ENCODE data around the gene CCDC92. TPM values are rescaled to one million over a fixed set of nuclear protein-coding genes. Genes with fewer than 3 reads are reported as not detected.

Gene CCDC92
- total RNA-seq, 5 donors from 2014 or later (not counting 1 experiment from before 2014, with no cell fraction given) = 22.1 to 44.9 (median 38.7) TPM

- CTCF ChIA-PET = no interaction called here
- peaks cover 0 to 11% of the 10 kb centered on the region in 2 experiments for H3K4me1 ChIP-seq (ENCODE audit: control insufficient read depth in 1 of 2, extremely low read depth in 1 of 2, insufficient read depth in 2 of 2, low read length in 2 of 2)
- Mint-ChIP-seq H3K36me3 (no peaks in the 10 kb centered on the region), H3K4me1 (peaks cover 6 to 10% (median 8%) of the 10 kb centered on the region in 3 donors), H3K27me3 (peaks cover 0 to 2% of the 10 kb centered on the region in 2 donors), H3K9me3 (no peaks in the 10 kb centered on the region), H3K4me3 (no peak overlapping the region), H3K27ac (no peak overlapping the region)
- no peaks in the 10 kb centered on the region for H3K9me3 ChIP-seq
- no peaks in the 10 kb centered on the region for H3K36me3 ChIP-seq (ENCODE audit: control insufficient read depth in 2 of 2, extremely low read depth in 1 of 2, insufficient read depth in 1 of 2, low read length in 1 of 2)
- peaks cover 0 to 27% of the 10 kb centered on the region in 2 experiments for H3K27me3 ChIP-seq (replicated peaks in 1 of 2; ENCODE audit: control insufficient read depth in 2 of 2, extremely low read depth in 1 of 2, insufficient read depth in 2 of 2, low read length in 1 of 2)
- no peak overlapping the region for H3K4me3 ChIP-seq (ENCODE audit: control insufficient read depth in 1 of 2, extremely low read depth in 1 of 2, low read length in 1 of 2)
- DNase-seq (no peak), ATAC-seq (replicated peaks in 1 of 4) (no peak)
- H3K27ac ChIP-seq (ENCODE audit: low read length) = no peak overlapping the region
- no CpG with 5 or more reads among the region's 2 CpGs for WGBS (ENCODE audit: insufficient coverage)
- POLR2A ChIA-PET = interaction anchor here in 1 of 2 donors (0.6 kb wide), 1 partner anchor 472 kb away, joined by 4 read pairs; no protein-coding TSS in a partner anchor
Measured at GRCh38 chr12:123923038-123923437, 49.6 kb downstream of the CCDC92 start.

- Mint-ChIP-seq H3K9me3 (no peaks in the 10 kb centered on the region), H3K27ac (no peak overlapping the region), H3K27me3 (peaks cover 0 to 2% of the 10 kb centered on the region in 2 donors), H3K4me1 (peaks cover 10 to 15% (median 14%) of the 10 kb centered on the region in 3 donors), H3K36me3 (no peaks in the 10 kb centered on the region), H3K4me3 (no peak overlapping the region)
- Histone ChIP-seq H3K27me3 (replicated peaks in 1 of 2; ENCODE audit: control insufficient read depth in 2 of 2, extremely low read depth in 1 of 2, insufficient read depth in 2 of 2, low read length in 1 of 2) (peaks cover 0 to 16% of the 10 kb centered on the region in 2 experiments), H3K9me3 (no peaks in the 10 kb centered on the region), H3K4me1 (ENCODE audit: control insufficient read depth in 1 of 2, extremely low read depth in 1 of 2, insufficient read depth in 2 of 2, low read length in 2 of 2) (peaks cover 0 to 16% of the 10 kb centered on the region in 2 experiments), H3K36me3 (ENCODE audit: control insufficient read depth in 2 of 2, extremely low read depth in 1 of 2, insufficient read depth in 1 of 2, low read length in 1 of 2) (no peaks in the 10 kb centered on the region), H3K27ac (ENCODE audit: low read length) (no peak overlapping the region), H3K4me3 (ENCODE audit: control insufficient read depth in 1 of 2, extremely low read depth in 1 of 2, low read length in 1 of 2) (no peak overlapping the region)
- CTCF ChIA-PET = no interaction called here
- WGBS (ENCODE audit: insufficient coverage) = no CpG with 5 or more reads among the region's 3 CpGs
- ATAC-seq (replicated peaks in 1 of 4) (no peak), DNase-seq (no peak)
- POLR2A ChIA-PET = no interaction called here
Measured at GRCh38 chr12:123919980-123920360, 52.7 kb downstream of the CCDC92 start.

- no peak overlapping the region for H3K4me3 ChIP-seq (ENCODE audit: control insufficient read depth in 1 of 2, extremely low read depth in 1 of 2, low read length in 1 of 2)
- no peaks in the 10 kb centered on the region for H3K36me3 ChIP-seq (ENCODE audit: control insufficient read depth in 2 of 2, extremely low read depth in 1 of 2, insufficient read depth in 1 of 2, low read length in 1 of 2)
- WGBS (ENCODE audit: insufficient coverage) = 88% methylated on average over 18 of the region's 19 CpGs
- Mint-ChIP-seq H3K4me1 (peaks cover 10 to 18% (median 15%) of the 10 kb centered on the region in 3 donors), H3K4me3 (no peak overlapping the region), H3K9me3 (no peaks in the 10 kb centered on the region), H3K27ac (no peak overlapping the region), H3K27me3 (peaks cover 0 to 2% of the 10 kb centered on the region in 2 donors), H3K36me3 (no peaks in the 10 kb centered on the region)
- H3K9me3 ChIP-seq = no peaks in the 10 kb centered on the region
- no peak for DNase-seq
- H3K4me1 ChIP-seq (ENCODE audit: control insufficient read depth in 1 of 2, extremely low read depth in 1 of 2, insufficient read depth in 2 of 2, low read length in 2 of 2) = peaks cover 0 to 16% of the 10 kb centered on the region in 2 experiments
- CTCF ChIA-PET = no interaction called here
- ATAC-seq (replicated peaks in 1 of 4) = no peak
- POLR2A ChIA-PET = no interaction called here
- no peak overlapping the region for H3K27ac ChIP-seq (ENCODE audit: low read length)
- H3K27me3 ChIP-seq (replicated peaks in 1 of 2; ENCODE audit: control insufficient read depth in 2 of 2, extremely low read depth in 1 of 2, insufficient read depth in 2 of 2, low read length in 1 of 2) = peaks cover 0 to 21% of the 10 kb centered on the region in 2 experiments
Measured at GRCh38 chr12:123917337-123917850, 55.2 kb downstream of the CCDC92 start.

- no peaks in the 10 kb centered on the region for H3K36me3 Mint-ChIP-seq
- peak in 3 of 4 experiments; percentile 63 to 90 (median 75) for ATAC-seq (replicated peaks in 1 of 4)
- H3K27ac Mint-ChIP-seq = no peak overlapping the region
- POLR2A ChIA-PET = no interaction called here
- Histone ChIP-seq H3K9me3 (no peaks in the 10 kb centered on the region), H3K27me3 (replicated peaks in 1 of 2; ENCODE audit: control insufficient read depth in 2 of 2, extremely low read depth in 1 of 2, insufficient read depth in 2 of 2, low read length in 1 of 2) (peaks cover 0 to 21% of the 10 kb centered on the region in 2 experiments), H3K4me1 (ENCODE audit: control insufficient read depth in 1 of 2, extremely low read depth in 1 of 2, insufficient read depth in 2 of 2, low read length in 2 of 2) (peaks cover 0 to 10% of the 10 kb centered on the region in 2 experiments), H3K4me3 (ENCODE audit: control insufficient read depth in 1 of 2, extremely low read depth in 1 of 2, low read length in 1 of 2) (no peak overlapping the region), H3K27ac (ENCODE audit: low read length) (no peak overlapping the region), H3K36me3 (ENCODE audit: control insufficient read depth in 2 of 2, extremely low read depth in 1 of 2, insufficient read depth in 1 of 2, low read length in 1 of 2) (no peaks in the 10 kb centered on the region)
- CTCF ChIA-PET = interaction anchor here in 1 of 2 donors (0.6 kb wide), 1 partner anchor 66 kb away, joined by 3 read pairs; no protein-coding TSS in a partner anchor
- peaks cover 0 to 2% of the 10 kb centered on the region in 2 donors for H3K27me3 Mint-ChIP-seq
- H3K4me3 Mint-ChIP-seq = no peak overlapping the region
- peak in 4 of 35 experiments; percentile 19 to 31 (median 24) for DNase-seq
- no peaks in the 10 kb centered on the region for H3K9me3 Mint-ChIP-seq
- peaks cover 10 to 19% (median 15%) of the 10 kb centered on the region in 3 donors for H3K4me1 Mint-ChIP-seq
- WGBS (ENCODE audit: insufficient coverage) = 100% methylated on average over 1 of the region's 5 CpGs
Measured at GRCh38 chr12:123916729-123917128, 55.9 kb downstream of the CCDC92 start.

- Mint-ChIP-seq H3K9me3 (no peaks in the 10 kb centered on the region), H3K27ac (no peak overlapping the region), H3K36me3 (no peaks in the 10 kb centered on the region), H3K4me3 (no peak overlapping the region), H3K4me1 (peaks cover 0 to 21% (median 15%) of the 10 kb centered on the region in 3 donors), H3K27me3 (peaks cover 0 to 2% of the 10 kb centered on the region in 2 donors)
- H3K4me1 ChIP-seq (ENCODE audit: control insufficient read depth in 1 of 2, extremely low read depth in 1 of 2, insufficient read depth in 2 of 2, low read length in 2 of 2) = peaks cover 0 to 9% of the 10 kb centered on the region in 2 experiments
- no peak overlapping the region for H3K27ac ChIP-seq (ENCODE audit: low read length)
- peaks cover 0 to 21% of the 10 kb centered on the region in 2 experiments for H3K27me3 ChIP-seq (replicated peaks in 1 of 2; ENCODE audit: control insufficient read depth in 2 of 2, extremely low read depth in 1 of 2, insufficient read depth in 2 of 2, low read length in 1 of 2)
- DNase-seq (no peak), ATAC-seq (replicated peaks in 1 of 4) (no peak)
- 84% methylated on average over 14 of the region's 20 CpGs for WGBS (ENCODE audit: insufficient coverage)
- POLR2A ChIA-PET = no interaction called here
- CTCF ChIA-PET = interaction anchor here in 1 of 2 donors (0.5 kb wide), 1 partner anchor 17 kb away, joined by 8 read pairs; no protein-coding TSS in a partner anchor
- no peaks in the 10 kb centered on the region for H3K9me3 ChIP-seq
- no peaks in the 10 kb centered on the region for H3K36me3 ChIP-seq (ENCODE audit: control insufficient read depth in 2 of 2, extremely low read depth in 1 of 2, insufficient read depth in 1 of 2, low read length in 1 of 2)
- no peak overlapping the region for H3K4me3 ChIP-seq (ENCODE audit: control insufficient read depth in 1 of 2, extremely low read depth in 1 of 2, low read length in 1 of 2)
Measured at GRCh38 chr12:123914726-123915333, 57.8 kb downstream of the CCDC92 start.

GRCh38 chr12:123912415-123913380 lies 59.9 kb downstream of the CCDC92 start:
- peaks cover 0 to 10% of the 10 kb centered on the region in 2 experiments for H3K27me3 ChIP-seq (replicated peaks in 1 of 2; ENCODE audit: control insufficient read depth in 2 of 2, extremely low read depth in 1 of 2, insufficient read depth in 2 of 2, low read length in 1 of 2)
- ATAC-seq (replicated peaks in 1 of 4) (no peak), DNase-seq (no peak)
- Mint-ChIP-seq H3K27ac (no peak overlapping the region), H3K36me3 (no peaks in the 10 kb centered on the region), H3K4me1 (peaks cover 0 to 21% (median 15%) of the 10 kb centered on the region in 3 donors), H3K9me3 (no peaks in the 10 kb centered on the region), H3K27me3 (no peaks in the 10 kb centered on the region), H3K4me3 (no peak overlapping the region)
- ChIA-PET POLR2A (no interaction called here), CTCF (no interaction called here)
- no peak overlapping the region for H3K4me3 ChIP-seq (ENCODE audit: control insufficient read depth in 1 of 2, extremely low read depth in 1 of 2, low read length in 1 of 2)
- no peak overlapping the region for H3K27ac ChIP-seq (ENCODE audit: low read length)
- 90% methylated on average over 23 of the region's 25 CpGs for WGBS (ENCODE audit: insufficient coverage)
- no peaks in the 10 kb centered on the region for H3K9me3 ChIP-seq
- H3K4me1 ChIP-seq (ENCODE audit: control insufficient read depth in 1 of 2, extremely low read depth in 1 of 2, insufficient read depth in 2 of 2, low read length in 2 of 2) = peaks cover 0 to 9% of the 10 kb centered on the region in 2 experiments
- no peaks in the 10 kb centered on the region for H3K36me3 ChIP-seq (ENCODE audit: control insufficient read depth in 2 of 2, extremely low read depth in 1 of 2, insufficient read depth in 1 of 2, low read length in 1 of 2)
